Spleen (tissue), 7 donors: Measurements from ENCODE around the gene CYP1A2.

Experiments
- CTCF ChIP-seq, 11 experiments: fragments of 200-600 bp in 7 of 11; fragments of 450-650 bp in 4 of 11; sonication (generic) in 4 of 11; IDR thresholded peaks in 8 of 11; conservative IDR thresholded peaks in 3 of 11; 1 replicate in 7 of 11; 2 replicates in 4 of 11; pipeline versions ENCODE4 v1.4.0 to v1.8.0; 2016 to 2021; ENCODE audit warnings: antibody characterized with exemption in 11 of 11, inconsistent platforms in 4 of 11, mild to moderate bottlenecking in 1 of 11
- POLR2A ChIP-seq, 3 donors: fragments of 450-650 bp; IDR thresholded peaks; one replicate each; pipeline ENCODE4 v1.5.1; 2017; ENCODE audit warnings: antibody characterized with exemption in 3 of 3, mild to moderate bottlenecking in 1 of 3
- donor health status: DM: no; HTN: no; CAD: no; lungs with moderate emphysema.
- donor health status: DM: no; HTN: no; CAD: no.
- donor health status: DM: no; HTN: no; CAD: no.

- TF ChIP-seq POLR2A (IDR thresholded peaks at IDR 0.05) = no peak
- TF ChIP-seq CTCF (IDR thresholded peaks at IDR 0.05 in 8 of 11, conservative IDR thresholded peaks at IDR 0.05 in 3 of 11) = no peak
Observed at GRCh38 chr15:74788683-74789151, 40.1 kb downstream of the CYP1A2 start.
